Gastroesophageal sphincter (tissue), 3 donors: ENCODE results near the gene VEGFA.

Source experiments
- CTCF ChIP-seq, 4 experiments: fragments of 200-600 bp in 2 of 4; fragments of 450-650 bp in 2 of 4; sonication (generic) in 1 of 4; IDR thresholded peaks; one replicate each; pipeline ENCODE4 v1.5.1; 2017 to 2019; ENCODE audit warnings: antibody characterized with exemption in 4 of 4, mild to moderate bottlenecking in 2 of 4, moderate library complexity in 2 of 4
- POLR2AphosphoS5 ChIP-seq: sonication (generic); formaldehyde crosslinking; IDR thresholded peaks from one replicate; pipeline ENCODE4 v1.6.1; 2017; ENCODE audit warnings: antibody characterized with exemption

DNA sequence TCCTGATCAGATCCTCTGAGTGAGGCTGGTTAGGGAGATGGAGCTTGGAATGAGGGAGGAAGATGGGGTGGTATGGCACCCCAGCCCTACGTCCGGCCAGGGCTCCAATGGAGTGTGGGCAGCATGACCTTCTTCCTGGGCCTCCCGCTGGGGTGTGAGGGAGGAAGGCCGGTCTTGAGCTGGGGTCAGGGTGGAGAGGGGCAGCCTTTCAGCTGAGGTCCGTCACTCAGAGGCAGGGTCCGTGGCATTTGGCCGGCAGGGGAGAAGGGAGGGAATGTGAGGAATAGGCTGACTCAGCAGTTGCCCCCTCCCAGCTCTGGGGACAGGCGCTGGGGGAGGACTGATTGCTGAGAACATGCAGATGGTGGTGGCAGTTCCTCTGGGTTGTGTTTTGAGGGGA, 25.5 kb upstream of the VEGFA start:
- TF ChIP-seq CTCF (IDR thresholded peaks at IDR 0.05) (no peak), POLR2AphosphoS5 (no peak)
